OCI-LY3 (cell line): Measurements from ENCODE around the gene ELMO1.

Source experiments
- EZH2phosphoT487 ChIP-seq: fragments of 200-600 bp; shearing (Covaris generic); IDR thresholded peaks from 2 replicates; pipeline ENCODE4 v1.6.1; 2018; ENCODE audit warnings: antibody characterized with exemption, mixed run types, low read depth
- TF ChIP-seq, protein P1 (sequence below): fragments of 200-600, 300-600 bp; sonication (generic); IDR thresholded peaks from 2 replicates; pipeline ENCODE4 v1.5.1; 2014; ENCODE audit warnings: antibody characterized with exemption, low read length, low read depth

DNA sequence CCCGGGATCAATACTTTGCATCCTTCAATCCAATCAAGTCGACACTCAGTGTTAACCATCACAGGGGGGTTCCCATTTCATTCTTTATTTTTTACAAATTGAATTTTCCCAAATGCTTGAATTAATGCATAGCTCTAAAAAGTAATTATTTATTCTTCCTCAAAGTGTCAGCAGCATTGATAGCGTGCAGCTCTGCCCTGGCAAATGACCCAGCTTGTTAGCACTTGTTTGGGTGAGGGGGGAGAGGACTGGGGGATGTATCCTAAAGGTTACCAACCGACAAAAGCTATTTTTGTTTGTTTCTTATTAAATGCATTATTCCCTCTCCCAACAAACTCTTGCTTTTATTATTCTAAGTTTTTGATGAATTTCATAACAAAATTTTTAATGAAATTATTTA is 27.0 kb upstream of the ELMO1 start:
- TF ChIP-seq, protein P1, sequence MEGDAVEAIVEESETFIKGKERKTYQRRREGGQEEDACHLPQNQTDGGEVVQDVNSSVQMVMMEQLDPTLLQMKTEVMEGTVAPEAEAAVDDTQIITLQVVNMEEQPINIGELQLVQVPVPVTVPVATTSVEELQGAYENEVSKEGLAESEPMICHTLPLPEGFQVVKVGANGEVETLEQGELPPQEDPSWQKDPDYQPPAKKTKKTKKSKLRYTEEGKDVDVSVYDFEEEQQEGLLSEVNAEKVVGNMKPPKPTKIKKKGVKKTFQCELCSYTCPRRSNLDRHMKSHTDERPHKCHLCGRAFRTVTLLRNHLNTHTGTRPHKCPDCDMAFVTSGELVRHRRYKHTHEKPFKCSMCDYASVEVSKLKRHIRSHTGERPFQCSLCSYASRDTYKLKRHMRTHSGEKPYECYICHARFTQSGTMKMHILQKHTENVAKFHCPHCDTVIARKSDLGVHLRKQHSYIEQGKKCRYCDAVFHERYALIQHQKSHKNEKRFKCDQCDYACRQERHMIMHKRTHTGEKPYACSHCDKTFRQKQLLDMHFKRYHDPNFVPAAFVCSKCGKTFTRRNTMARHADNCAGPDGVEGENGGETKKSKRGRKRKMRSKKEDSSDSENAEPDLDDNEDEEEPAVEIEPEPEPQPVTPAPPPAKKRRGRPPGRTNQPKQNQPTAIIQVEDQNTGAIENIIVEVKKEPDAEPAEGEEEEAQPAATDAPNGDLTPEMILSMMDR = no peak
- no peak for TF ChIP-seq EZH2phosphoT487
